A549 treated with Mapracorat at 1 μM for 4 hours (cell line): ENCODE results near the gene SNTG2. TPM values are rescaled to one million over a fixed set of nuclear protein-coding genes. Genes with fewer than 3 reads are reported as not detected.

Source experiments
- total RNA-seq: library from RNA; stranded (reverse); fragments of 200-300 nt; extraction: Qiagen RNA extraction; gene quantifications from 5 replicates; pipeline ENCODE4 v1.2.3, GENCODE V29; 2022

Gene SNTG2
- not detected in 5 replicates for total RNA-seq

DNA sequence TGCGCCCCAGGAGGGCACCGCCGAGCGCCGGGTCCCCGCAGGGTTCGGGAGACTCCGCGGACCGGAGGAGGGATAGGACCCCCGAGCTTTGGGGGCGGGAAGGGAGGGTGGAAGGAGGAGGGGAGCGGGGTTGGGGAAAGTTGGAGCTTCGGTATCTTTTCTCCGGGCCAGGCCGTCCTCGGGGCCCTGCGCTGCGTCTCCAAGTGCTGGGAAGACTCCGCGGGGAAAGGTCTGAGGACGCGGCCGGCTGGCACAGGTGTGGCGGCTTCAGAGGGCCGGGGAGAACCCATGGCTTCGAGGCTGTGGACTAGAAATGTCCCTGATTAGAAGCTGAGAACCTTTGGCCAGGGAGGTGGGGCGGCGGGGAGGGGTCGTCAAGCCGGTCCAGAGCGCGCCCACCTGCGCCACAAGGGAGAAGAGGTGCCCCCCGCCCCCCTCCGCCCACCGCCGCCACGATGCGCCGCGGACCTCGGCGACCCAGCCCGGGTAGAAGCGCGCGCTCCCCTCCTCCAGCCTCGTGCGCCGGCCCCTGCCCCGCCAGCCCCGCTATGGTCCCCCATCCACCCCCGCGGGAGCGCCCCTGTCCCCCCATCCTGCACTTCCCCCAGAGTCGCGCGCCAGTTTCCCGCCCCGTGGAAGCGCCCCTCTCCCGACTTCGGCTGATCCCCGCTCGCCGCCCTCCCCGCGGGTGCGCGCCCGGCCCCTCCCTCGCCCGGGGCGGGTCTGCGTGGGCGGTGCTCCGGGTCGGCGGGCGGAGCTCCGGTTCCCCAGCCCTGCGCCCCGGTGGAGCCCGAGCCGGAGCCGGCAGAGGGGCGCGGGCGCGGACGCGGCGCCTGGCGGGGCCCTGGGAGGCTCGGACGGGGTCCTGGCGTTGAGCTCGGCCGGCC lies at the start of gene SNTG2:
Gene SNTG2 (plus strand): TSS at position 770 of the 887 bp plus-strand sequence. CDS start 148 bp downstream, outside the sequence.

DNA sequence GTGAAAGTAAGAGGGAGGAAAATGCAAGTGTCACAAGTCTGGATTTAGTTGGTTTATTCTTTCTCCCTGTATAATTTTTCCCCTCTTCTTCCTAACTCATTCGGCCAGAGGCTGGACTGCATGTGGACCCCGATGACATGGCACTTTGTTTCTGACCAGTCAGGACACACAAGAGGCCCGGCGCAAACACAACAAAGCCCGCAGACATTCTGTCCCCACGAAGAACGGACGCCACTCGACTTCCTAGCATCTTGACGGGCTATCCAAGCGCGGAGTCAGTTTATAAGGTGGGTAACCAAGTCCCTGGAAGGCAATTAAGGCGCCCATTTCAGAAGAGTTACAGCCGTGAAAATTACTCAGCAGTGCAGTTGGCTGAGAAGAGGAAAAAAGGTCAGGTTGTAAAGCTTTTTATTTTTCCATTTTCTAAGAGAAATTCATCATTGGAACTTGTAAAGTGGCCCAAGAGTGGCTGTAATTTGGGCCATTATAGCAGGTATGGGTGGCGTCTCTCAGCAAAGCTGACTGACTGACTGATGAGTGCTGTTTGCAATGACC lies 462.6 kb downstream of the SNTG2 start, which contains the start of gene TPO:
Gene TPO (plus strand): TSS at position 308 of the 555 bp plus-strand sequence. CDS start 946 bp downstream, outside the sequence.

